ENCODE measurements around the gene CITED4.

DNA sequence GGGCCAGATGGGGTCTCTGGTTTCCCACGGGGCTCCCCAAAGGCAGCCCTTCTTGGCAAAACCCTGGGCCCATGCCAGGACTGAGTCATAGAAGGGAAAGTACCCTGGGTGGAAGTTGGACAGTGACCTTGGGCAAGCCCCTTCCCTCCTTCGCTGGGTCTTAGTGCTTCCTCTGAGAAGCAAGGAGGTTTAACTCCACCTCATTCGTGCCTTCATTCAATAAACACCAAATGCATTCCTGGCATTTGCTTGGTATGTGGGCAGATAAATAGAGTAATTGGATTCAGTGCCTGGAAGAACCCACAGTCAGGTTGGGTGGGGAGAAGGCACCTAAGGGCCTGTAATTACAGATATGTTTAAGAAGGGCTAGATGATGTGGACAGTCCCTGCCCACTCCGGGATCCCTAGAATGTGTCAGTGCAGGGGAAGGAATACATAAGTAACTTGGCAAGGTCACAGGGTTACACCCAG, 36.3 kb upstream of the CITED4 start:
- TF ChIP-seq, protein P1, sequence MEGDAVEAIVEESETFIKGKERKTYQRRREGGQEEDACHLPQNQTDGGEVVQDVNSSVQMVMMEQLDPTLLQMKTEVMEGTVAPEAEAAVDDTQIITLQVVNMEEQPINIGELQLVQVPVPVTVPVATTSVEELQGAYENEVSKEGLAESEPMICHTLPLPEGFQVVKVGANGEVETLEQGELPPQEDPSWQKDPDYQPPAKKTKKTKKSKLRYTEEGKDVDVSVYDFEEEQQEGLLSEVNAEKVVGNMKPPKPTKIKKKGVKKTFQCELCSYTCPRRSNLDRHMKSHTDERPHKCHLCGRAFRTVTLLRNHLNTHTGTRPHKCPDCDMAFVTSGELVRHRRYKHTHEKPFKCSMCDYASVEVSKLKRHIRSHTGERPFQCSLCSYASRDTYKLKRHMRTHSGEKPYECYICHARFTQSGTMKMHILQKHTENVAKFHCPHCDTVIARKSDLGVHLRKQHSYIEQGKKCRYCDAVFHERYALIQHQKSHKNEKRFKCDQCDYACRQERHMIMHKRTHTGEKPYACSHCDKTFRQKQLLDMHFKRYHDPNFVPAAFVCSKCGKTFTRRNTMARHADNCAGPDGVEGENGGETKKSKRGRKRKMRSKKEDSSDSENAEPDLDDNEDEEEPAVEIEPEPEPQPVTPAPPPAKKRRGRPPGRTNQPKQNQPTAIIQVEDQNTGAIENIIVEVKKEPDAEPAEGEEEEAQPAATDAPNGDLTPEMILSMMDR (IDR thresholded peaks at IDR 0.05): no peak
- TF ChIP-seq POLR2A (IDR thresholded peaks at IDR 0.05): no peak
- no peak for TF ChIP-seq EP300 (IDR thresholded peaks at IDR 0.05; ENCODE audit: low read depth)
- no peak for TF ChIP-seq POLR2AphosphoS5 (IDR thresholded peaks at IDR 0.05)

Measured in transverse colon (tissue), 4 donors.